ENCODE data around the gene HYLS1.
A peak's percentile ranks its signal among the peaks of the same experiment; 100 is the strongest.

Gene HYLS1

GRCh38 chr11:125923012-125923579, 35.6 kb downstream of the HYLS1 start:
- Histone ChIP-seq H3K36me3 (no peaks in the 10 kb centered on the region), H3K27ac (no peak overlapping the region), H3K4me3 (ENCODE audit: low read depth, low read length) (no peak overlapping the region), H3K27me3 (ENCODE audit: insufficient read depth, low read depth, severe bottlenecking) (no peaks in the 10 kb centered on the region), H3K9me3 (ENCODE audit: severe bottlenecking) (no peaks in the 10 kb centered on the region)
- TF ChIP-seq, protein P1, sequence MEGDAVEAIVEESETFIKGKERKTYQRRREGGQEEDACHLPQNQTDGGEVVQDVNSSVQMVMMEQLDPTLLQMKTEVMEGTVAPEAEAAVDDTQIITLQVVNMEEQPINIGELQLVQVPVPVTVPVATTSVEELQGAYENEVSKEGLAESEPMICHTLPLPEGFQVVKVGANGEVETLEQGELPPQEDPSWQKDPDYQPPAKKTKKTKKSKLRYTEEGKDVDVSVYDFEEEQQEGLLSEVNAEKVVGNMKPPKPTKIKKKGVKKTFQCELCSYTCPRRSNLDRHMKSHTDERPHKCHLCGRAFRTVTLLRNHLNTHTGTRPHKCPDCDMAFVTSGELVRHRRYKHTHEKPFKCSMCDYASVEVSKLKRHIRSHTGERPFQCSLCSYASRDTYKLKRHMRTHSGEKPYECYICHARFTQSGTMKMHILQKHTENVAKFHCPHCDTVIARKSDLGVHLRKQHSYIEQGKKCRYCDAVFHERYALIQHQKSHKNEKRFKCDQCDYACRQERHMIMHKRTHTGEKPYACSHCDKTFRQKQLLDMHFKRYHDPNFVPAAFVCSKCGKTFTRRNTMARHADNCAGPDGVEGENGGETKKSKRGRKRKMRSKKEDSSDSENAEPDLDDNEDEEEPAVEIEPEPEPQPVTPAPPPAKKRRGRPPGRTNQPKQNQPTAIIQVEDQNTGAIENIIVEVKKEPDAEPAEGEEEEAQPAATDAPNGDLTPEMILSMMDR (IDR thresholded peaks at IDR 0.05; ENCODE audit: low read depth, low read length), result peak; percentile 79
- DNase-seq, result peak; percentile 73

DNA sequence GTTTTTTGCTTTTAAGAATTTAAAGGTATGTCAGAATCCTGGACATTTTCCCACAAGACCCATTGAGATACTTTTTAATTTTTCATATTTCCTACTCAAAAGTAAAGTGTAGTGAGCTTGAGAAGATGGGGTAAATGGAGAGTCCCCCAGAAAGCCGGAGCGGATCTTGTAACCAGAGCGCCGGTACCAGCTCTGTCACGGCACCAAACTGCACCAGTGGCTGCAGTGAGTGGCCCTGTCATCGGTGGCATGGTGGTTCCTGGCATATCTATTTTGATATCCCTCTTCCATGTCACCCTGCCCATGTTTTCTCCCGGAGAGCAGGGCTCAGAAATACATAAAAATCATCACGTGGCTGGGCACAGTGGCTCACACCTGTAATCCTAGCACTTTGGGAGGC, 36.2 kb downstream of the HYLS1 start:
- Histone ChIP-seq H3K36me3 (no peaks in the 10 kb centered on the region), H3K27me3 (ENCODE audit: insufficient read depth, low read depth, severe bottlenecking) (no peaks in the 10 kb centered on the region), H3K4me3 (ENCODE audit: low read depth, low read length) (no peak overlapping the region), H3K9me3 (ENCODE audit: severe bottlenecking) (no peaks in the 10 kb centered on the region), H3K27ac (no peak overlapping the region)
- TF ChIP-seq, protein P1 (IDR thresholded peaks at IDR 0.05; ENCODE audit: low read depth, low read length), result no peak
- no peak for DNase-seq

GRCh38 chr11:125924384-125925007, 37.0 kb downstream of the HYLS1 start:
- no peaks in the 10 kb centered on the region for H3K9me3 ChIP-seq (ENCODE audit: severe bottlenecking)
- TF ChIP-seq, protein P1 (IDR thresholded peaks at IDR 0.05; ENCODE audit: low read depth, low read length), result no peak
- no peak for DNase-seq
- no peaks in the 10 kb centered on the region for H3K27me3 ChIP-seq (ENCODE audit: insufficient read depth, low read depth, severe bottlenecking)
- H3K27ac ChIP-seq, result no peak overlapping the region
- no peak overlapping the region for H3K4me3 ChIP-seq (ENCODE audit: low read depth, low read length)
- no peaks in the 10 kb centered on the region for H3K36me3 ChIP-seq

DNA sequence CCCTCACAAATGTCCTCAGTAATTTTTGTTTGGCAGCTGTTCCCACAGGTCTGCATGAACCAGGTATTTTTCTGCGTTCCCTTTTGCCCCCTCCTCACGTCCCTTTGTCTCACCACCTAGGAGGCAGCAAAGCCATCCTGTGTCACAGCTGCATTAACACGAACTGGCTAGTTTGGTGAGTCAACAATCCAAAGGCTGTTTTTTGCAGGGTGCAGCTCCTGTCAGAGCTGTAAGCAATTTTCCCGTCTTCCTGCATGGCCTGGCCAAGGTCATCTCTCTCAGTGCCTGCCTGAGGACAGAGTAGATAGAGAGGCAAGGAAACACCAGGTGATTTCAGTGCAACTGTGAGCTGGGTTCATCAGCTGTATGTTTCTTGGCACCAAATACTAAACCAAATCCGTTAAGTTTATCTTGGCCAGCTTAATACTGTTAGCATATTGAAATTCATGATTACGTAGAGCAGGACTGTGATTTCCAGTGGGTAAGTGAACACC, 37.8 kb downstream of the HYLS1 start:
- no peak for DNase-seq
- Histone ChIP-seq H3K36me3 (no peaks in the 10 kb centered on the region), H3K9me3 (ENCODE audit: severe bottlenecking) (no peaks in the 10 kb centered on the region), H3K27me3 (ENCODE audit: insufficient read depth, low read depth, severe bottlenecking) (no peaks in the 10 kb centered on the region), H3K4me3 (ENCODE audit: low read depth, low read length) (no peak overlapping the region), H3K27ac (no peak overlapping the region)
- TF ChIP-seq, protein P1 (IDR thresholded peaks at IDR 0.05; ENCODE audit: low read depth, low read length), result no peak

- no peaks in the 10 kb centered on the region for H3K27me3 ChIP-seq (ENCODE audit: insufficient read depth, low read depth, severe bottlenecking)
- no peak overlapping the region for H3K4me3 ChIP-seq (ENCODE audit: low read depth, low read length)
- no peaks in the 10 kb centered on the region for H3K9me3 ChIP-seq (ENCODE audit: severe bottlenecking)
- H3K36me3 ChIP-seq, result no peaks in the 10 kb centered on the region
- no peak for DNase-seq
- no peak overlapping the region for H3K27ac ChIP-seq
- TF ChIP-seq, protein P1 (IDR thresholded peaks at IDR 0.05; ENCODE audit: low read depth, low read length), result no peak
Measured at GRCh38 chr11:125925804-125926203, 38.3 kb downstream of the HYLS1 start.

Data from WERI-Rb-1 (cell line).